ENCODE data around the gene PXT1. TPM values are rescaled to one million over a fixed set of nuclear protein-coding genes. Genes with fewer than 3 reads are reported as not detected.
"Not testable (repeated sequence)": the region's sequence is repeated elsewhere in the genome, so short reads cannot be mapped to it uniquely, and the experiment has no call there.

The PXT1 gene
- total RNA-seq, 4 donors from 2014 or later = not detected

DNA sequence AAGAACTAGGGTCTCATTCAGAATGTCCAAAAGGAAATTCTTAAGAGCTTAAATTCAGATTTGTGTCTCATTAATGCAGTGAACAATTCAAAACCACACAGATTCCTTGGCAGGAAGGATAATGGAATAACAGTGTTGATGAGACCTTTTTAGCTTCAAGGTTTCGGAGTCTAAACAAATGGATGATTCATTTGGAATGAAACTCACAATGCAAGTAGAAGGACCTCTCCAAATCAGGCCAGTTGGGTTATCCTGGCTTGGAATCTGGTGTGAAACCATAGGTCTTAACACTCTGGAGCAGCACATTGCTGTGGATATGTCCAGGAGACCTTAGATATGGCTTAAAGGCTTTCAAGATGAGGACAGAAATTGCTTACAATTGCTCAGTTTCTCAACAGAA is 45.0 kb upstream of the PXT1 start:
- intact Hi-C loops (cut with DNase I; ENCODE audit: low total_unique reads) = no loop called here
- 86 to 88% methylated on average over 1 of the region's 1 CpG for WGBS, 2 donors
- TF ChIP-seq, protein P1, sequence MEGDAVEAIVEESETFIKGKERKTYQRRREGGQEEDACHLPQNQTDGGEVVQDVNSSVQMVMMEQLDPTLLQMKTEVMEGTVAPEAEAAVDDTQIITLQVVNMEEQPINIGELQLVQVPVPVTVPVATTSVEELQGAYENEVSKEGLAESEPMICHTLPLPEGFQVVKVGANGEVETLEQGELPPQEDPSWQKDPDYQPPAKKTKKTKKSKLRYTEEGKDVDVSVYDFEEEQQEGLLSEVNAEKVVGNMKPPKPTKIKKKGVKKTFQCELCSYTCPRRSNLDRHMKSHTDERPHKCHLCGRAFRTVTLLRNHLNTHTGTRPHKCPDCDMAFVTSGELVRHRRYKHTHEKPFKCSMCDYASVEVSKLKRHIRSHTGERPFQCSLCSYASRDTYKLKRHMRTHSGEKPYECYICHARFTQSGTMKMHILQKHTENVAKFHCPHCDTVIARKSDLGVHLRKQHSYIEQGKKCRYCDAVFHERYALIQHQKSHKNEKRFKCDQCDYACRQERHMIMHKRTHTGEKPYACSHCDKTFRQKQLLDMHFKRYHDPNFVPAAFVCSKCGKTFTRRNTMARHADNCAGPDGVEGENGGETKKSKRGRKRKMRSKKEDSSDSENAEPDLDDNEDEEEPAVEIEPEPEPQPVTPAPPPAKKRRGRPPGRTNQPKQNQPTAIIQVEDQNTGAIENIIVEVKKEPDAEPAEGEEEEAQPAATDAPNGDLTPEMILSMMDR (IDR thresholded peaks at IDR 0.05) = no peak
- TF ChIP-seq POLR2A (IDR thresholded peaks at IDR 0.05) = no peak
- H3K4me3 ChIP-seq (ENCODE audit: low read depth, poor library complexity, severe bottlenecking) = no peak overlapping the region
- DNase-seq (ENCODE audit: low spot score in 2 of 2) = no peak

- H3K4me3 ChIP-seq (ENCODE audit: low read depth, poor library complexity, severe bottlenecking) = no peak overlapping the region
- WGBS, 2 donors = 85 to 92% methylated on average over 5 of the region's 5 CpGs
- intact Hi-C loops (cut with DNase I; ENCODE audit: low total_unique reads) = no loop called here
- DNase-seq (ENCODE audit: low spot score in 2 of 2) = no peak
- no peak for TF ChIP-seq POLR2A (IDR thresholded peaks at IDR 0.05)
- TF ChIP-seq, protein P1 (IDR thresholded peaks at IDR 0.05) = no peak
Observed at GRCh38 chr6:36484736-36485135, 42.1 kb upstream of the PXT1 start.

DNA sequence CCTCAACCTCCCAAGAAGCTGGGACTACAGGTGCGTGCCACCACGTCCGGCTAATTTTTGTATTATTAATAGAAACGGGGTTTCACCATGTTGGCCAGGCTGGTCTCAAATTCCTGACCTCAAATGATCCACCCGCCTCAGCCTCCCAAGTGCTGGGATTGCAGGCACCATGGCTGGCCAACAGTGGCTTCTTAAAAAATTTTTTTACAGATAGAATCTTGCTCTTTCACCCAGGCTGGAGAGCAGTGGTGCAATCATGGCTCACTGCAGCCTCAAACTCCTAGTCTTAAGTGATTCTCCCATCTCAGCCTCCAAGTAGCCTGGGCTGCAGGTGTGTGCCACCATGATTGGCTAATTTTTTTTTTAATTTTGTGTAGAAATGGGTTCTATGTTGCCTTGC is 40.7 kb upstream of the PXT1 start:
- H3K4me3 ChIP-seq (ENCODE audit: low read depth, poor library complexity, severe bottlenecking); intact Hi-C loops (cut with DNase I; ENCODE audit: low total_unique reads); DNase-seq (ENCODE audit: low spot score in 2 of 2): not testable (repeated sequence)
- WGBS, 2 donors = 94 to 100% methylated on average over 5 of the region's 5 CpGs

DNA sequence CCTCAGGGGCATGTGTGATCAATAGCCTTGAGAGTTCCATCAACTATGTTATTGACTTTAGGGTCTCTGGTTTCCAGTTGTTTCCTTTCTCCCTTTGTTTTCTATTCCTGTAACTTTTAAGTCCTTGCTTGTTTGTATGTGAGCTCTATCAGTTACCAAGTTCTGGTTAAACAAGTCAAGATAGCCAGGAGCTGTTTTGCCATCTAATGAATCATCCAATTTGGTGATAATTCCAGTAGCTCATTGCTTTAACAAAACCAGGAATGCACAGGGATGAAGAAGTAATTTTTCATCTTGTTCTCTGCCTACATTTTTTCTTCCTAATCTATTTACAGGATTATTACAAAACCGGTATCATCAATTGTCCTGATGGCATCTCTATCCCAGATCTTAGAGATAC is 36.6 kb upstream of the PXT1 start:
- DNase-seq (ENCODE audit: low spot score in 2 of 2) = no peak
- TF ChIP-seq, protein P1 (IDR thresholded peaks at IDR 0.05) = no peak
- no peak for TF ChIP-seq POLR2A (IDR thresholded peaks at IDR 0.05)
- intact Hi-C loops (cut with DNase I; ENCODE audit: low total_unique reads) = no loop called here
- 45 to 50% methylated on average over 1 of the region's 1 CpG for WGBS, 2 donors
- no peak overlapping the region for H3K4me3 ChIP-seq (ENCODE audit: low read depth, poor library complexity, severe bottlenecking)

- DNase-seq (ENCODE audit: low spot score in 2 of 2) = no peak
- WGBS, 2 donors = 97 to 100% methylated on average over 2 of the region's 2 CpGs
- H3K4me3 ChIP-seq (ENCODE audit: low read depth, poor library complexity, severe bottlenecking) = no peak overlapping the region
- TF ChIP-seq, protein P1 (IDR thresholded peaks at IDR 0.05) = no peak
- TF ChIP-seq POLR2A (IDR thresholded peaks at IDR 0.05) = no peak
- intact Hi-C loops (cut with DNase I; ENCODE audit: low total_unique reads) = no loop called here
Observed at GRCh38 chr6:36478051-36478526, 35.4 kb upstream of the PXT1 start.

DNA sequence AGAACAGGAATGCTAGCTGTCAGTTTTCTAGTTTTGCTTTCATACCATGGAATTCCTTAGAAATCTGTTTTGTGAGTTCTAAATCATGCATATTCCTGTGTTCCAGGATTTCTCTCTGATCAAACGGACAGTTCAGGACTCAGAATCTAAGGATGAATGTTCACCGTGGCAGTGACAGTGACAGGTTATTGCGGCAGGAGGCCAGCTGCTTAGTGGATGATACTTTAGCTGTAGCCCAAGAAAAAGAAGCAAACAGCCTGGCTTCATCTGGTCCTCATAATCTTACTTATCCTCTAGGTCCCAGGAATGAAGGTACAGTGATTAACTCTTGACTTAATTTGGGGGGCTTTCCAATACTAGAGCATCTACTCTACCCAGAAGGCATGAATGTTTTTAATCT is 27.3 kb upstream of the PXT1 start:
- no peak for DNase-seq (ENCODE audit: low spot score in 2 of 2)
- 87 to 92% methylated on average over 3 of the region's 3 CpGs for WGBS, 2 donors
- intact Hi-C loops (cut with DNase I; ENCODE audit: low total_unique reads) = no loop called here
- no peak overlapping the region for H3K4me3 ChIP-seq (ENCODE audit: low read depth, poor library complexity, severe bottlenecking)
- TF ChIP-seq, protein P1 (IDR thresholded peaks at IDR 0.05) = no peak
- no peak for TF ChIP-seq POLR2A (IDR thresholded peaks at IDR 0.05)

All from lower leg skin (tissue), 4 donors.